Right lobe of liver (tissue), 4 donors: ENCODE data around the gene IGSF9B.

Experiments used
- CTCF ChIP-seq, 4 donors: fragments of 200-600 bp in 3 of 4; fragments of 450-650 bp in 1 of 4; IDR thresholded peaks; one replicate each; pipeline versions ENCODE4 v1.5.1 to v1.8.0; 2016 to 2022; ENCODE audit warnings: antibody characterized with exemption in 4 of 4, mild to moderate bottlenecking in 2 of 4
- POLR2A ChIP-seq: fragments of 450-650 bp; IDR thresholded peaks from one replicate; pipeline ENCODE4 v1.6.1; 2017; ENCODE audit warnings: antibody characterized with exemption, mild to moderate bottlenecking
- donor health status: DM: no; HTN: no; CAD: no.
- donor health status: DM: no; HTN: no; CAD: no.
- donor health status: DM: no; HTN: yes; CAD: no.

GRCh38 chr11:133982151-133982550, 25.4 kb upstream of the IGSF9B start:
- TF ChIP-seq CTCF (IDR thresholded peaks at IDR 0.05) = no peak
- no peak for TF ChIP-seq POLR2A
